HG03103 (cell line): Measurements from ENCODE around the gene ADAMTS2.

ENCODE experiments used
- ATAC-seq: cut with Tn5 transposase; IDR thresholded peaks from one replicate; pipeline ENCODE4 v1.9.1; 2021; ENCODE audit warnings: low read depth; ENCODE audit not compliant: unreplicated experiment

Gene ADAMTS2

DNA sequence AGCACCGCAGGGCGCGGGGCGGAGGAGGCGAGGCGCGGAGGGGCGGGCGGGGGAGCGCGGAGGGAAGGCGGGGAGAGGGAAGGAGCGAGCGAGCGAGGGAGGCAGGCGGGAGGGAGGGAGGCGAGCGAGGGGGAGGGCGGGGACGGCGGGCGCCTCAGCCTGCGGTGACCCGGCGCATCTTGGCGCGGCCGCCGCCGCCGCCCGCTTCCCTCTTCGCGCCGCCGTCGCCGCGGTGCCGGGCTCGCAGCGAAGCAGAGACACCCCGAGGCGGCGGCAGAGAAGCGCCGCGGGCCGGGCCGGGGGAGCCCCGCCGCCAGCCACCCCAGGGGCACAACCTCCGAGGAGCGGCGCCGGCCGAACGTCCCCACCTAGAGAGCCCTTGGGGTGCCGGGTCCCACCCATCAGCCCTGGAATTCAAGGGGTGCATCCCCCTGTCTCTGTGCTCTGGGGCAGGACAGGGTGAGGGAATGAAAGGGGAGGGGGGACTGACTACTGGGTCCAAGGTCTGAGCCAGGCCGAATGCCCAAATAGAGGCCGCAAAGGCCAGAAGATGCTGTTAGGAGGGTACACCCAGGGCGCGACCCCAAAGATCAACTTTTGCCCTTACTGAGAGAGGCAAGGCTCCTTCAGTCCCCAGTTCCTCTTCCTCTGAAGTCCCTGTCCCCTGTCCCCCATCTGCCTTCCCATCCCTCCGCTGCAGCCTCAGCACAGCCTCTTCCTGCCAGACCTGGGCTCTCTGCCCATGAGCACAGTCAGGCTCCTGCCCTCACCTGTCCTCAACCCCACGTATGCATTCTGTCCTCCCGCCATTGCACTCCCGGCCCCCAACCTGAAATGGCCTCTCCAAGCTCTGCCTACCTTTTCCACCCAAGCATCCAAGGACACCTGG is at the start of gene ADAMTS2:
Gene ADAMTS2 (minus strand): TSS at position 29 of the 889 bp plus-strand sequence. CDS start 133 bp downstream, outside the sequence.
- no peak for ATAC-seq

DNA sequence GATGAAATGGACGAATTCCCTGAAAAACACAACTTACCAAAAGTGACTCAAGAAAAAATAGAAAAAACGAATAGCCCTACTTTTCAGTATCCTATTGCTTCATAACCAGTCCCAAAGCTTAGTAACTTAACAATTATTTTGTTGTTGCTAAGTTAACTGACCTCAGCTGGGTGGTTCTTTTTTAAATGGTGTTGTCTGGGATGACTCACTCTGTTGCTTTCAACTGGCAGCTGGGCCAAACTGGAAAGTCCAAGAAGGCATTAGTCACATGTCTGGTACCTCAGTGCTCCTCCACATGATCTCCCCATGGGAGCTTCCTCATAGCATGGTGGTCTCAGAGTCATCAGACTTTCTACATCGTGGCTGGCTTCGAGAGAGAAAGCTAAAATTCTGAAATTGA is 47.8 kb upstream of the ADAMTS2 start:
- no peak for ATAC-seq

DNA sequence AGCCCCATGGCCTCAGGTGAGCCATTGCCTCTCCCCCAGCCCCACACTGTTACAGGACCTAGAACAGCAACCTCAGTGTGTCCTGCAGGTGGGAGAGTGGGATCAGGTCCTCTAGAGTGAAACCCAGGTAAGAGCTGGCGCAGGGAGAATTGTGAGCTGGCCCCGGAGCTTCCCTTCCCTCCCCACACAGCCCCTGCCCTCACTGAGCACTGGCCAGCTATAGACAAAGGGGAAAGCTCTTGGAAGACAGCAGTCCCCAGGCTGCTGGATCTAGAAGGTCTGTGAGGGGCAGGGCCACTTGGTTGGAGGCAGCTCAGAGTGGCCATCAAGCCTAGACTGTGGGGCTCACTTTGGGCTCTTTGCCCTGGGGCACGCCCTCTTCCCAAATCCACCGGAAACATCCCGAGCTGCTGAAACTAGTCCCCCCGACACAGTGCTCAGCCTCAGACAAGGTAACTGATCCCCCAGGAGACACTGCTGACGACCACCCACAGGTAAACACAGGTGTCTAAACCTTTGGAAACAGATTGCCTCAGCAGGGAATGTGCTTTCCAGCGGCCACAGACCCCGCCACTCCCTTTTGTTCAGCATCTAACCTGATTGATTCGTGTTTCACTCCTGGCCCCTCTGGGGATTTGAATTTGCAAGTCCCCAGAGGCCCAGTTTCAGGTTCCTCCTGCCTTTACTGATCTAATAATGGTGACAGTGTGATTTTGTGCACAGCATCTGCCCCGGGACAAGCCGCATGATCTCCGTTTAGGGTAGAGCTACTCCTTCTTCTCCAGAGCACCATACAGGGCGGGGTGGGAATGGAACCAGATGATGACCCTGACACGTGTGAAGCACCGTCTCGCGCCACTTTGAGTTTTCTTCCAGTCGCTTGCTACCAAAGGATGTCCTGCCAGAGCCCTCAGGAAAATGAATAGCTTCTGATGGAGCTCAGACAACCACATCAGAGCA is 42.2 kb upstream of the ADAMTS2 start:
- ATAC-seq, result no peak

DNA sequence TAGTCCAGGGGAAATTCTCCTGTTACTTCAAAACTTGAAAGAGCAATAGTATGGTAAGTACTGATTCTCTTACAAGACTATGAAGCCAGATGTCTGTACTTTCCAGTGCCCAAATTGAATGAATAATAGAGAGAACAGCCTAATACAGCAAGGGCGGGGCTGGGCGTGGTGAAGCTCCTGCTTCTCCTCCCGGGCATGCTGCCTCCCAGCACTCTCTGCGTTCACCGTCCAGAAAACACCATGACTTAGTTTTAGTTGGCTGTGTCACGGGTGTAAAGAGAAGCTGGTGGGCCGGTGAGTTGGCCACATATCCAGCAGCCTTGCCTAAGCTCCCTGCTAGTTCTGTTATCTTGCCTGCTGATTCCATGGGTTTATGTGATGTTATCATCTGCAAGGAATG is 40.7 kb upstream of the ADAMTS2 start:
- no peak for ATAC-seq

DNA sequence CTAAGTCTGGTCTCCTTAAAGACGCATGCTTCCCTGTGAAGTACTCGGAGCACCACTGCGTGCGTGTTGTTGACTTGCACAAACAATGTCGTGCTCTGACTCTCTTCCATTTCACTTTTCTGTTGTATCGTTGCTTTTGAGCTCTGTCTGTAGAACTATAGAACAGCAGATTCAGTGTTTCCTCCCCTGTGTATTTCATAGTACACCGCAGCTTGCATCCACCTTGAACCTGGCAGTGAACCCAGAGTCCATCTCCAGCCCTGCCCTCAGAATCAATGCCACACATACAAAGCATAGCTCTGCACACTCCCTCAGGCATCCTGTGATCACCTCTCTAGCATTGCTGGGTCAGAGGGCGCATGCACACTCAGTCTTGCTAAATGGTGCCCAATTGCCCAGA is 37.2 kb upstream of the ADAMTS2 start:
- no peak for ATAC-seq

DNA sequence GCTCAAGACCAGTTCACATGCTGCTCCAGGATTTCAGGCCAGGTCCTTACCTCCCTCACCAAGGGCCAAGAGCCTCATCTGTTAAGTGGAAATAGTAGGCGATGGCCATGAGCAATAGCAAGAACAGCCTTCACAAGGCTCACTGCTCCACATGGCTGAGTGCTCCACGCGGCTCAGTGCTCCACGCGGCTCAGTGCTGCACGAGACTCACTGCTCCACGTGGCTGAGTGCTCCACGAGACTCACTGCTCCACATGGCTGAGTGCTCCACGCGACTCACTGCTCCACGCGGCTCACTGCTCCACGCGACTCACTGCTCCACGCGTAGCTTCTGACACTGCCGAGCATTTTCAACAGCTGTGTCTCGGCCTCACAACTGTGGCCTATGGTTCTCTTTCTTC is 36.4 kb upstream of the ADAMTS2 start:
- no peak for ATAC-seq

DNA sequence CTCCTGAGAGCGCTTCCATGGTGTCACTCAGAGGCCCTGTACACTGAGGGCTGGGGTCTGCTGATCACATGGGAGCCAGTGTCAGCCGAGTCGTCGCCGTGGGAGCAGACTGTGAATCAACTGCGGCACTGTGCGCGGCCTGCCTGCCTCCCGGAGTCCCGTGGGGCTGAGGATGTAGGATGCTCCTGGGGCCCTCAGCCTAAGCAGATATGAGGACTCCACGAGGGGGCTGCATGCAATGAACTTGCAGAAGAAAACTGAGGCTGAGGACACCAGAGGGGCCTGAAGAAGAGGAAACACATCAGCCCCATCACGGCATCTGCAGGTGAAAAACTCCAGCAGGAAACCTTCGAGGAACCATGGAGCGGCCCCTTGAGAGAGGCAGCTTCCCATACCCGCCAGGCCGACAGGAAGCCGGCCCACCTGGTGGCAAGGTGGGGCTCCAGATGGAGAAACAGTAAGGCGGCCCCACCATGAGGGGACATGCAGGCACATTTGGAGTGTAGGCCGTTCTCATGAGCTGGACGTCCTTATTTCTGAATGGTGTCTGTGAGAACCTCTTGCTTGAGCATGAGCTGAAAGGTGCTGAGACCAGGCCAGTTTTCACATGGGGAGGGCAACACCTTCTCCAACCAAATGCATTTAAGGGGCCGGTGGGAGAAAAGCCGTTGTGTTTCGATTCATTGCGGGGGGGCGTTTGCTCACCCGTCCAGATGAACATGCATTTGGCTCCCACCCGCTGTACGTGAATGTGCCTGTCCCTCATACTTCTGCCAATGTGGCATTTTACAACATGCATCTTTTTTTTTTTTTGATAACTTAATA is 35.2 kb upstream of the ADAMTS2 start:
- ATAC-seq, result no peak

DNA sequence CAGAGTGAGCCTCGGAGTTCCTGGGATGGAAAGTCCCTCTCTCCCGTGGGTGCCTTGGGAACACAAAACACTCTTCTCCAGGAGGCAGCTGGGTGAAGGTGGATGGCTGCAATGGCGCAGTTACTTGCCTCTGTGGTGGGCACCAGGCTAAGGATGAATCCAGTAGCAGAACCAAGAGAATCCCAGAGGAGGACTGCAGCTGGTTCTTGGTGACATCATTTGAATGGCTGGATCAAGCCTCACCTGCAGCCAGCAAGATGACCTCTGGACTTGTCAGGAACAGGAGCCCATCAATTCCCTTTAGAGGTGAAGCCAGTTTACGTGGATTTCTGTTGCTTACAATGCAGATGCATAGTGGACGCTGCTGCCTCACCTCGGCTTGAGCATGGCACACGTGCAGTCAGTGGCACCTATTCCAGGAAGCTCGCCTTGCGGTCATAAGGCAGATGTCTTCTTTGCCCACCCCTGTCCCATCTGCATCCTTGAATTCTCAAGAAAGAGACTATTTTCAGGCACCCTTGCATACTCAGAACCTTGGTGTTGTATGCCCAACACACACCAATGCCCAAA is 34.1 kb upstream of the ADAMTS2 start:
- ATAC-seq, result no peak

DNA sequence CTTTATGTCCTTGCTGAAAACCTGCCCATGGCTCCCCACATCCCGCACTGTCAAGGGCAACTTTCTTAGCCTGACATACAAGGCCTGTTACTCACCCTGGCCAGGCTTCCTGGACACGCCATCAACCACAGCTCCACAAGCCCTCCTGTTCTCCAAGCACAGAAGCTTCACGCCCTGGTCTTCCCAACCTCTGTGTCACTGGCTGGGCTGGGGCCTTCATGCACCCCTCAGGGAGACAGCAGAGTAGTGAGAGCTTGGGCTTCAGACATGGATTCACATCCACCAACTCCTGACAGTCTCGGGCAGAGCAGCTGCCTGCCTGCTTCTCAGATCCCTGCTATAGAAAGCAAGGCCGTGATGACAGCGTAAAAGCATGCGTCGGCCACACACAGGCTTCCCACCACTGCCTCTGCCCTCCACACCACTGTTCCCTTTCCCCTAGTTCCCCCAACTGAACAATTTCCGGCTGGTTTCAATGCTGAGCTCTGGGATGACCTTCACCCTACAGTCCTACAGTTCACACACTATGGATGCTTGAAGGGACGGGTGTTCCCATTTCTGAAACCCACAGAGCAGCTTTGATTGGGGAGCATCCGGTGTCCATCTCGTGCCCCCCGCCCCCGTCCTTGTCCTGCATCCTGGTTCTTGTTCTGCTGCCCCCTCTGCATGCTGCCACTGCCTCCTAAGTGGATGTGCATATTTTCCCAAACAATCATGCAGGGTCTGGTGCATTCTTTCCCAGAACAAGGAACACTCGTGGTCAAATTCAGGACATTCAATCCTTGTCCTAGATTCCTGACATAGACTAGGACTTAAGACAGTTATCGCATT is 33.4 kb upstream of the ADAMTS2 start:
- ATAC-seq, result no peak

DNA sequence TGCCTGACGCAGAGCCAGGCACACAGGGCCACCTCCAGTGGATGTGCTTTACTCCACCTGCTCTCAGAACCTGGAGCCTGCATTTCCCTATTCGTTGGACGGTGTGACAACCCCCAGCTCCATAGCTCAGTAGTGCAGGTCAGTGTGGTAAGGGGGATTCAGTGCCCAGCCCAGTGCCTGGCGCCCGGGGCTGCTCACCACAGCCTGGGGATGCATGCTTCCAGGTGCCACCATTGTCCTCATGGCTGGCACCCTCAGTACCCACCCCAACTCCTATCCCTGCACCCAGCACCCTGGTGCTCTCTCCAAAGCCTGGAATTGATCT is 32.8 kb upstream of the ADAMTS2 start:
- no peak for ATAC-seq

DNA sequence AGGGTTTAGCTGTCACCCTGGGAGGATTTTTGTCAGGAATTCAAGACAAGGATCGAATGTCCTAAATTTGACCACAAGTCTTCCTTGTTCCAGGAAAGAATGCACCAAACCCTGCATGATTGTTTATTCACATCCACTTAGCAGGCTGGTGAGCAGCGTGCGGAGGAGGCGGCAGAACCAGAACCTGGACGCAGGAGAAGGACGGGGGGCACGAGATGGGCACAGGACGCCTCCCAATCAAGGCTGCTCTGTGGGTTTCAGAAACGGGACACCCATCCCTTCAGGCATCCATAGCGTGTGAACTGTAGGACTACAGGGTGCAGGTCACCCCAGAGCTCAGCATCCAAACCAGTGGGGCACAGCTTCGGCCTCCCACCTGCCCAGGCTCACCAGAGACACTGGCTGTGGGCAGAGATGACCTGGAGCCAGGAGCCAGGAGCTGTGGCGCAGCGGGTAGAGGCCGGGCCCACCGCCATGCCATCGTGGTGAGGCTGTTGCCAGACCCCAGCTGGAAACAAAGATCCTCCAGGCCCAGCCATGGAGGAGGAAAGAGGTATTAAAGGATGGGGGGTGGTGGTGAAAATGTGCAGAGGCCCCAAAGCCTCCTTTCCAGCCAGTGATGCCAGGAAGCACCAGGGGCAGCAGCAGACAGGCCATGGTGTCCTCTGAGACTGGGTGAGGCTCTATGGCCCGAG is 32.3 kb upstream of the ADAMTS2 start:
- ATAC-seq, result no peak

DNA sequence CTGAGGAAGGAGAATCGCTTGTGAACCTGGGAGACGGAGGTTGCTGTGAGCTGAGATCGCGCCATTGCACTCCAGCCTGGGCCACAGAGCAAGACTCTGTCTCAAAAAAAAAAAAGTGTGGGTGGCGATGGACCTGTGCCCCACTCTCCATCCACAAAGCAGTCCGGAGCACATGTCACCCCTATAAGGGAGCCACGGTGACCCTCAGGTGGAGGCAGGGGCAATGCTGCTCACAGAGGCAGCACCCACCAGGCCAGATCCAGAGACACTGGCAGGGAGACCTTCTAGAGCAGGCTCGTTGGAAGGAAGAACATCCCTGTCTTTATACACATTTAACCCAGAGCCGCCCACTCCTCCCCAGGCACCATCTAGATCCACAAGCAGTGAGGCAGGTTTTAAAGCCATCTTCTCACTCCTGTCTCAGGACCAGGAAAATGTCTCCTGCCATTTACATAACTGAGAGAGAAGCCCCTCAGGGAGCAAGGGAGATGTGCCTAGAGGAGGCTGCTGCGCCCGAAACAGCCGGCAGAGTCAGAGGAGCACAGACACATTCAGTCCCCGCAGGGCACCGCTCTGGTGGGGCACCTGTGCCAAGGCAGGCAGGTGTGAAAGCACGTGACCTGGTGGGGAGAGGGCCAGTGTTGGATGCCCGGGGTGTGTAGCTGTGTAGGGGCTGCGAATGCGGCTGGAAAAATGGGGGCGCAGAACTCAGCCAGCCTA is 31.6 kb upstream of the ADAMTS2 start:
- no peak for ATAC-seq

DNA sequence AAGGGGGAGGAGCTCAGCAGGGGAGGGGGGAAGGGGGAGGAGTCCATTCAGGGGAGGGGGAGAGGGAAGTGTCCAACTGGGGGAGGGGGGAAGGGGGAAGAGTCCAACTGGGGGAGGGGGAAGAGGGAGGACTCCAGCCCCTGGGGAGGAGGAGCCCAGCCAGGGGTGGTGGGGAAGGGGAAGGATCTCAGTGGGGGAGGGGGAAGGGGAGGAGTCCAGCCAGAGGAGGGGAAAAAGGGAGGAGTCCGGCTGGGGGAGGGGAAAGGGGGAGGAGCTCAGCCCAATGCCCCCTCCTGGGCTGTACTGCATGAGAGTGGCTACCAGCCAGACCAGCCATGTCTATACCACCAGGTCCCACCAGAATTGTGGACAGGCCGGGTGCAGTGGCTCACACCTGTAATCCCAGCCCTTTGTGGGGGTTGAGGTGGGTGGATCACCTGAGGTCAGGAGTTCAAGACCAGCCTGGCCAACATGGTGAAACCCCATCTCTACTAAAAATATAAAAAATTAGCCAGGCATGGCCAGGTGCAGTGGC is 30.6 kb upstream of the ADAMTS2 start:
- ATAC-seq, result no peak

DNA sequence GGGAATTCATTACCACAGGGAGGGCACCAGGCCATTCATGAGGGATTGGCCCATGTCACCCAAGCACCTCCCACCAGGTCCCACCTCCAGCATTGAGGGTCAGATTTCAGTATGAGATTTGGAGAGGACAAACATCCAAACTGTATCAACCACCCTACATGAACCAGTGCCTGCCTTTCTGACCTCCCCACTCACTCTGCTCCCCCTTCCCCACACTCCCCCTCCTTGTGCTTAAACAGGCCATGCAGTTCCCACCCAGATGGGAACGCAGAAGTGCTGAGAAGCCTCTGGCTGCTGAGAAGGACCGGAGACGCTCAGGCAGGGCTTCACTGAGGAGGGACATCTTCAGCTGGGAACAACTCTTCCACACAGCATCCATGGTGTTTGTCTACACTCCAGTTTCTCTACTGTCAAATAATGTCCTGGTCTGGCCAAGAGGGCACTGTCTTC is 30.0 kb upstream of the ADAMTS2 start:
- ATAC-seq, result no peak

DNA sequence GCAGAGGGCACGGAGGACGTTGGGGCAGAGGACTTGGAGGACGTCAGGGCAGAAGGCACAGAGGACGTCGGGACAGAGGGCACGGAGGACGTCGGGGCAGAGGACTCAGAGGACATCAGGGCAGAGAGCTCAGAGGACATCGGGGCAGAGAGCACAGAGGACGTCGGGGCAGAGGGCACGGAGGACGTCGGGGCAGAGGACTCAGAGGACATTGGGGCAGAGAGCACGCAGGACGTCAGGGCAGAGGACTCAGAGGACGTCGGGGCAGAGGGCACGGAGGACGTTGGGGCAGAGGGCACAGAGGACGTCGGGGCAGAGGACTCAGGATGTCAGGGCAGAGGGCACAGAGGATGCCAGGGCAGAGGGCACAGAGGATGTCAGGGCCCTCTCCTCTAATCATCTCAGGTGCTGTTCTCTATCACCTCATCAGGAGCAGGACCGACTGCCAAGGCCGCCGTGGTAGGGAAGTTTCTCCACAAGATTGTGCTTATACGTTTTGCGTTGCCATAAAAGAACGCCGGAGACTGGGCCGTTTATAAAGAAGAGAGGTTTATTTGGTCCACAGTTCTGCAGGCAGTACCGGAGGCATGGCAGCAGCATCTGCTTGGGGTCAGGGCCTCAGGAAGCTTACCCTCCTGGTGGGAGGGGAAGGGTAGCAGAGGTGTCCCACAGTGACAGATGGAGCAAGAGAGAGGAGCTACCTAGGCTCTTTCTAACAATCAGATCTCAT is 29.4 kb upstream of the ADAMTS2 start:
- no peak for ATAC-seq

DNA sequence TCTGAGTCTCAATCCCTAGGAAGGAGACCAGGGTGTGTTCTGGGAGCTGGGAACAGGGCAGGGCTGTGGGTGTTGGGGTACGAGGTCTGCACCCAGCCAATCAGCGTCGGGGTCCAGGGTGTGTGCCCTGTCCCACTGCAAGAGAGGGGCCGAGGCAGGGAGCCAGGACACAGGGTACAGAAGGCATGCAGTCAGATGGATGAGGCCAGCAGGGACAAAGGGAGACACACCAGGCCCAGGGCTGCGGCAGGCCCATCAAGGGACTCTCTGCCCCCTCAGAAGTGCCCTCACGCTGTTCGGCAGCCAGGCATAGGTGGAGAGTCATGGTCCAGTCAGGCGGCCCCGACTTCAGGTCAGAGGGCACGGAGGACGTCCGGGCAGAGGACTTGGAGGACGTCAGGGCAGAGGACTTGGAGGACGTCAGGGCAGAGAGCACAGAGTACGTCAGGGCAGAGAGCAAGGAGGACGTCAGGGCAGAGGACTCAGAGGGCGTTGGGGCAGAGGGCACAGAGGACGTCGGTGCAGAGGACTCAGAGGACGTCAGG is 28.8 kb upstream of the ADAMTS2 start:
- ATAC-seq, result no peak
